Activated naive CD4-positive, alpha-beta T cell treated with anti-CD3 and anti-CD28 coated beads, Interleukin-2, amount 50 U/mL, for 72 hours (primary cell): Measurements from ENCODE around the gene GPATCH2L. TPM values are rescaled to one million over a fixed set of nuclear protein-coding genes. Genes with fewer than 3 reads are reported as not detected.

ENCODE experiments used
- ATAC-seq, 2 donors: fragments of 150-1000 bp; cut with Tn5 transposase; 2 replicates each; pipeline ENCODE4 v1.10.0; 2021; ENCODE audit warnings: mild to moderate bottlenecking in 2 of 2, moderate library complexity in 2 of 2
- DNase-seq, 2 donors: peaks; one replicate each; pipeline ENCODE4 v3.0.0; 2021 to 2022; ENCODE audit warnings: low spot score in 2 of 2
- H3K27ac Mint-ChIP-seq, 2 donors: one replicate each; pipeline ENCODE4 v1.8.0; 2022; ENCODE audit warnings: mild to moderate bottlenecking in 2 of 2, mixed read lengths in 2 of 2
- H3K36me3 Mint-ChIP-seq, 2 donors: one replicate each; pipeline ENCODE4 v1.8.0; 2022; ENCODE audit warnings: mixed read lengths in 2 of 2
- H3K9me3 Mint-ChIP-seq, 2 donors: one replicate each; pipeline ENCODE4 v1.8.0; 2022; ENCODE audit warnings: mixed read lengths in 2 of 2
- total RNA-seq, 2 donors: library from RNA; stranded (reverse); gene quantifications; one replicate each; pipeline ENCODE4 v1.2.3, GENCODE V29; 2022

The GPATCH2L gene
- total RNA-seq, 2 donors from 2014 or later, result 58.3 to 75.9 TPM

GRCh38 chr14:76131071-76131965 lies 20.4 kb upstream of the GPATCH2L start:
- H3K36me3 Mint-ChIP-seq, result no peaks in the 10 kb centered on the region
- ATAC-seq, result no peak
- H3K9me3 Mint-ChIP-seq, result peaks cover 3 to 4% of the 10 kb centered on the region in 2 donors

DNA sequence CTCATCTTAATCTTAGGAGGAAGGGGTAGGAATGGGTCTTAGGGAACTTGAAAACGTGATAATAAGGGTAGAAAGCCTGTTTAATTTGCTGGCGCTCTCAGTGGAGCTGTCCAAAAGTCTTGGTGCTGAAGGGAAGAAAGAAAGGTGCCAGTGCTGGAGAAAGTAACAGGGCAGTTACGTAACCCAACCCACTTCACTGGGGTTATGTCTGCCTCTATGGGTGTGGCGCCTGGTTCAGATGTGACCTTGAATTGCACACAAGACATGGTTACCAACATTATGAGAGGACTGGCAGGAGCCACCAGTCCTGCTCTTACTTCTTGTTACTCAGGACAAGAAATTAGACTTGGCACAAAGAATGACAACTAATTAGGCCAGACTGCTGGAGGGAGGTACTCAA lies 18.6 kb upstream of the GPATCH2L start:
- Mint-ChIP-seq H3K36me3 (no peaks in the 10 kb centered on the region), H3K9me3 (no peaks in the 10 kb centered on the region), H3K27ac (no peak overlapping the region)
- ATAC-seq, result no peak
- no peak for DNase-seq

More at GRCh38 chr14:76131071-76131965, 20.4 kb upstream of the GPATCH2L start:
- no peak overlapping the region for H3K27ac Mint-ChIP-seq
- no peak for DNase-seq

DNA sequence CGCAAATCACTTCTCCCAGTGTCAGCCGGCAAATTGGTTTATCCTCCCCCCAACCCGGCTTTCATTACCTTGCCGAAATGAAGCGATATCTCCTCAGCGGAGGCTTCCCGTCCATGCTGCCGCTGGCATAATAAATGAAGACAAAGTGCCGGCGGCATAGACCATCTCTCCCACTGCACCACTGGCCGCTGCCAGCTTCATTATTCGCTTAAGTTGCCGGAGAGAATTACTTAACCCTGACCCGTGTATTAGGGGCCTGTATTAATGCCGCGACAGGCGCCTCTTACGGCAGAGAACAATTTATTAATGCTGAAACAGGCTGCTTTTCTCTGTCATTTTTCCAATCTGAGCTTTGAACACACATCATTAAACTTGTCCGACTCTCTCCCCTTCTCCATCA lies 17.5 kb upstream of the GPATCH2L start:
- Mint-ChIP-seq H3K36me3 (peaks cover 0 to 1% of the 10 kb centered on the region in 2 donors), H3K27ac (no peak overlapping the region), H3K9me3 (no peaks in the 10 kb centered on the region)
- DNase-seq (no peak), ATAC-seq (no peak)

DNA sequence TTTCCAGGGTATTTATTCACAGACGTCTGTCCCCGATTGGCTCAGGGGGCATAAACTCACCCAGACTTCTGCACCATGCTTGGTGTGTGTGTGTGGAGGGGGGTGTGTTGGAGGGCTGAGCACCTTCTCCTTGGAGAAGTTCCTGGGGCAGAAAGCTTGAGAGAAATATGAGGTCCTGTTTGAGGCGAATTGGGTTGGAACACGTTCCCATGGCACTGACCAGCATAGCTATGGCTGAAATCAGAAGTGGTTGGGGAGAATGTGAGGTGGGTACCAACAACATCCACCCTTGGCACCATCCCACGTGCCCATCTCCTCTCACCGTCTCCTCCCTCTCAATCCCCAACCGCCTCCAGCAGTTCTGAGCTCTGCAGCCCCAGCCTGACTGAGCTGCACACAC lies 16.0 kb upstream of the GPATCH2L start:
- peaks cover 0 to 6% of the 10 kb centered on the region in 2 donors for H3K9me3 Mint-ChIP-seq
- H3K36me3 Mint-ChIP-seq, result peaks cover 0 to 8% of the 10 kb centered on the region in 2 donors
- DNase-seq (no peak), ATAC-seq (no peak)
- no peak overlapping the region for H3K27ac Mint-ChIP-seq

GRCh38 chr14:76136476-76137110 lies 15.1 kb upstream of the GPATCH2L start:
- no peak overlapping the region for H3K27ac Mint-ChIP-seq
- DNase-seq (no peak), ATAC-seq (no peak)
- peaks cover 0 to 8% of the 10 kb centered on the region in 2 donors for H3K36me3 Mint-ChIP-seq
- H3K9me3 Mint-ChIP-seq, result peaks cover 0 to 9% of the 10 kb centered on the region in 2 donors

- H3K9me3 Mint-ChIP-seq, result peaks cover 3 to 13% of the 10 kb centered on the region in 2 donors
- no peak overlapping the region for H3K27ac Mint-ChIP-seq
- peaks cover 0 to 11% of the 10 kb centered on the region in 2 donors for H3K36me3 Mint-ChIP-seq
- ATAC-seq (no peak), DNase-seq (no peak)
Observed at GRCh38 chr14:76138119-76138757, 13.5 kb upstream of the GPATCH2L start.

DNA sequence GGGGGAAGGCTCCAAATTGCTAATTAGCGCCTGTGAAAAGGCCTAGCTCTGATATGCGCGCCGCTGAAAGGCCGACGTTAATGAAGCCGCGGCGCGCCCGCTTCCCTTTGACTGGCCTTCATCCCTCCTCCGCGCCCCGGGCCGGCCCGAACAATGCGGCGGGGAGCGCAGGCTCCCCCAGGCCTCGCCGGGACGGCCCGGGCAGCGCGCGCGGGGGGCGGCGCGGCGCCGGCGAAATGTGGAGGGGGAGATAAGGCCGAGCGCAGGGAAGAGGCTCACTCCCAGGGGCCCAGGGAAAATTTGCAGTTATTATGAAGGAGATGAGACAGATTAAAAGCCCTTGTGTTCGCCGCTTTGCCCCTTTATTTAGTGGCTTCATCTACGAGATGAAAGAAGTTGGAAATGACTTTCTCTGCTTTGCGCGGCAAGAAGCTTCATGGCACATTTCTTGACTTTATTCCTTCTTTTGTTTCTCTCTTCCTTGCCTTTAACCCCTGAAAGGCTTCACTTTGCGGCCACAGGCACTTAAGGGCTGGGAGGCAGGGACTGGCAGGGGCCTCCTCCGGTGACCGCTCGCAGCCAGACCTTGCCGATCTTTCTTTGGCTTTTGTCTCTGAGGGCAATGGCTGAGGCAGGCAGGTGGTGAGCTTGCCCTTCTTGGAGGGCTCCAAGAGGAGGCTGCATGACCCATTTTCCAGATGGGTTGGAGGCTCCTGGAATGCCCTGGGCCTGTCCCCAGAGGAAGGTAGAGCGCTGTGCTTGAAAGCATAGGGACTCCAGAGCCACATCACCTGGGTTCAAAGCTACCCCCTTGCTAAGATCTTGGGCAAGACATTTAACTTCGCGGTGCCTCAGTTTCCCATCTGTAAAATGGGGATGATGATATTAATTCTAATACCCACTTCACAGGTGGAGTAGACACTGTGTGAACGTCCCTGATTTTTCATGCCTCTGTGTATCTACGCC lies 12.7 kb upstream of the GPATCH2L start:
- Mint-ChIP-seq H3K9me3 (peaks cover 4 to 15% of the 10 kb centered on the region in 2 donors), H3K27ac (no peak overlapping the region), H3K36me3 (peaks cover 0 to 12% of the 10 kb centered on the region in 2 donors)
- DNase-seq (no peak), ATAC-seq (no peak)

GRCh38 chr14:76143642-76144041 lies 8.1 kb upstream of the GPATCH2L start:
- no peak overlapping the region for H3K27ac Mint-ChIP-seq
- no peak for ATAC-seq
- peaks cover 0 to 12% of the 10 kb centered on the region in 2 donors for H3K36me3 Mint-ChIP-seq
- H3K9me3 Mint-ChIP-seq, result peaks cover 4 to 15% of the 10 kb centered on the region in 2 donors
- no peak for DNase-seq

- no peak for DNase-seq
Observed at GRCh38 chr14:76146976-76147375, 4.7 kb upstream of the GPATCH2L start.

DNA sequence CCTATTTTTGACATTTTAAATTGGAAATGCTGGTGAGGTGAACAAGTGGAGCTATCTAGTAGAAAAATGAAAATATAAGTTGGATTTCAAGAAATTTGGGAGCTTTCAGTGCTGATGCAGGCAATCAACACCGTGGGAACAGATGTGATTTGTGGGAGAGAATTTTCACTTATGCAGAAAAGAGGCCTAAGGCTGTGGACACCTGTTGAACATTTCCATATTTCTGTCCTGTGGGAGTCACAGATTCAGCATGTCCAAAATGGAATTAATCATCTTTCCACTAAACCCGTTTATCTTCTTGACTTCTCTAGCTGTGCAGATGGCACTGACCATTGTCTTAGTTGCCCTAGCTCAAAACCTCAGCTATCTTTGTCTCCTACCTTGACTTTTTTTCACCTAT lies 2.5 kb upstream of the GPATCH2L start:
- no peak for DNase-seq
- H3K36me3 Mint-ChIP-seq, result peaks cover 25 to 26% of the 10 kb centered on the region in 2 donors
- no peak overlapping the region for H3K27ac Mint-ChIP-seq
- ATAC-seq, result no peak
- H3K9me3 Mint-ChIP-seq, result peaks cover 8% of the 10 kb centered on the region in 2 donors

More at GRCh38 chr14:76146976-76147375, 4.7 kb upstream of the GPATCH2L start:
- no peak overlapping the region for H3K27ac Mint-ChIP-seq
- peaks cover 13 to 14% of the 10 kb centered on the region in 2 donors for H3K9me3 Mint-ChIP-seq
- no peak for ATAC-seq
- peaks cover 11 to 15% of the 10 kb centered on the region in 2 donors for H3K36me3 Mint-ChIP-seq

GRCh38 chr14:76152333-76152681 lies 585 bp downstream of the GPATCH2L start:
- DNase-seq (peak; percentile 70 to 84), ATAC-seq (peak; percentile 86 to 93)
- peaks cover 33 to 47% of the 10 kb centered on the region in 2 donors for H3K36me3 Mint-ChIP-seq
- peak overlapping the region; percentile 98 to 99 for H3K27ac Mint-ChIP-seq
- H3K9me3 Mint-ChIP-seq, result peaks cover 8% of the 10 kb centered on the region in 2 donors

- DNase-seq (no peak), ATAC-seq (no peak)
- peaks cover 8% of the 10 kb centered on the region in 2 donors for H3K9me3 Mint-ChIP-seq
- H3K27ac Mint-ChIP-seq, result no peak overlapping the region
- H3K36me3 Mint-ChIP-seq, result peaks cover 33 to 63% of the 10 kb centered on the region in 2 donors
Observed at GRCh38 chr14:76153919-76154318, 2.2 kb downstream of the GPATCH2L start.

GRCh38 chr14:76154539-76155126 lies 2.9 kb downstream of the GPATCH2L start:
- ATAC-seq (no peak), DNase-seq (no peak)
- Mint-ChIP-seq H3K27ac (no peak overlapping the region), H3K9me3 (peaks cover 8% of the 10 kb centered on the region in 2 donors), H3K36me3 (peaks cover 38 to 69% of the 10 kb centered on the region in 2 donors)

GRCh38 chr14:76163668-76164363 lies 12.1 kb downstream of the GPATCH2L start:
- ATAC-seq (no peak), DNase-seq (no peak)
- no peaks in the 10 kb centered on the region for H3K9me3 Mint-ChIP-seq
- peaks cover 18 to 34% of the 10 kb centered on the region in 2 donors for H3K36me3 Mint-ChIP-seq
- H3K27ac Mint-ChIP-seq, result peak overlapping the region in 1 of 2 donors; percentile 16

DNA sequence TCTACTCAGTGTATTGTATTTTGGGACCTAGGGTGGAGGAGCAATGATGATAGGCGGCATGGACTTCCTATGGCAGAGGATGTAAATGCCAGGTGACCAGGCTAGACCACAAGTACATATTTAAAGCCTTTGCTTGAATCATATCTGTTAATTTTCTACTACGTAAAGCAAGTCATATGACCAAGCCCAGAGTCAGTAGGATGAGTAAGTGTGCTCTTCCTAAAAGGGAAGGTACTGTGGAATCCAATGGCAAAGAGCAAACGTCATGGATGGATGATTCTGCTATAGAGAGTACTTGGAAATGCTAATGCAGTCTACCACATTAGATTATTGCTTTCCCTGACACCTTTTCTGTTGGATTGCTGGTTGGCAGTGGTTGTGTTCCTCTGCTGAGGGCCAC lies 16.8 kb downstream of the GPATCH2L start:
- peaks cover 12 to 25% of the 10 kb centered on the region in 2 donors for H3K36me3 Mint-ChIP-seq
- DNase-seq, result no peak
- peak in 1 of 2 donors; percentile 36 for ATAC-seq
- no peaks in the 10 kb centered on the region for H3K9me3 Mint-ChIP-seq
- H3K27ac Mint-ChIP-seq, result no peak overlapping the region
